Osteocyte (in vitro differentiated cells): ENCODE results near the gene ANKRD44. TPM values are rescaled to one million over a fixed set of nuclear protein-coding genes. Genes with fewer than 3 reads are reported as not detected.

Source experiments
- DNase-seq: peaks from one replicate; pipeline ENCODE4 v3.0.0; 2021; ENCODE audit warnings: mixed read lengths; ENCODE audit not compliant: unreplicated experiment; ENCODE audit errors: extremely low spot score
- H3K27ac Mint-ChIP-seq: one replicate; pipeline ENCODE4 v1.8.0; 2021; ENCODE audit warnings: mild to moderate bottlenecking, mixed read lengths; ENCODE audit not compliant: unreplicated experiment
- H3K27me3 Mint-ChIP-seq: one replicate; pipeline ENCODE4 v1.8.0; 2021; ENCODE audit warnings: mixed read lengths; ENCODE audit not compliant: unreplicated experiment
- H3K36me3 Mint-ChIP-seq: one replicate; pipeline ENCODE4 v1.8.0; 2021; ENCODE audit warnings: mixed read lengths; ENCODE audit not compliant: unreplicated experiment
- H3K4me1 Mint-ChIP-seq: one replicate; pipeline ENCODE4 v1.8.0; 2021; ENCODE audit warnings: mixed read lengths; ENCODE audit not compliant: unreplicated experiment
- H3K4me3 Mint-ChIP-seq: one replicate; pipeline ENCODE4 v1.8.0; 2021; ENCODE audit warnings: mild to moderate bottlenecking, moderate library complexity, mixed read lengths; ENCODE audit not compliant: unreplicated experiment
- H3K9me3 Mint-ChIP-seq: one replicate; pipeline ENCODE4 v1.8.0; 2021; ENCODE audit warnings: mixed read lengths; ENCODE audit not compliant: unreplicated experiment
- CTCF ChIP-seq: fragments of 200-600 bp; sonication (generic); IDR thresholded peaks from 2 replicates; pipeline ENCODE4 v1.5.0; 2021; ENCODE audit warnings: antibody characterized with exemption, mild to moderate bottlenecking, moderate library complexity
- total RNA-seq: library from RNA; stranded (reverse); gene quantifications from 2 replicates; pipeline ENCODE4 v1.2.1, GENCODE V29; 2021

ANKRD44 gene
- total RNA-seq, 1 donor from 2014 or later = 16.6 TPM

GRCh38 chr2:196984903-196985302 lies 325.7 kb downstream of the ANKRD44 start:
- Mint-ChIP-seq H3K27me3 (no peaks in the 10 kb centered on the region), H3K36me3 (peaks cover 2% of the 10 kb centered on the region), H3K4me3 (no peak overlapping the region), H3K27ac (no peak overlapping the region), H3K9me3 (peaks cover 6% of the 10 kb centered on the region), H3K4me1 (peaks cover 22% of the 10 kb centered on the region)
- no peak for DNase-seq
- TF ChIP-seq CTCF = no peak

- H3K27ac Mint-ChIP-seq = no peak overlapping the region
- H3K27me3 Mint-ChIP-seq = no peaks in the 10 kb centered on the region
- H3K9me3 Mint-ChIP-seq = peaks cover 6% of the 10 kb centered on the region
- peaks cover 2% of the 10 kb centered on the region for H3K36me3 Mint-ChIP-seq
- peaks cover 22% of the 10 kb centered on the region for H3K4me1 Mint-ChIP-seq
- no peak for DNase-seq
- no peak for TF ChIP-seq CTCF
- no peak overlapping the region for H3K4me3 Mint-ChIP-seq
Observed at GRCh38 chr2:196983934-196984333, 326.6 kb downstream of the ANKRD44 start.

- H3K36me3 Mint-ChIP-seq = peaks cover 2% of the 10 kb centered on the region
- no peak overlapping the region for H3K27ac Mint-ChIP-seq
- H3K4me3 Mint-ChIP-seq = no peak overlapping the region
- no peaks in the 10 kb centered on the region for H3K4me1 Mint-ChIP-seq
- TF ChIP-seq CTCF = no peak
- peaks cover 9% of the 10 kb centered on the region for H3K9me3 Mint-ChIP-seq
- DNase-seq = no peak
- H3K27me3 Mint-ChIP-seq = no peaks in the 10 kb centered on the region
Observed at GRCh38 chr2:196980473-196980872, 330.1 kb downstream of the ANKRD44 start.

GRCh38 chr2:196980001-196980400 lies 330.6 kb downstream of the ANKRD44 start:
- peaks cover 5% of the 10 kb centered on the region for H3K9me3 Mint-ChIP-seq
- no peak for DNase-seq
- no peaks in the 10 kb centered on the region for H3K27me3 Mint-ChIP-seq
- peaks cover 2% of the 10 kb centered on the region for H3K36me3 Mint-ChIP-seq
- H3K27ac Mint-ChIP-seq = no peak overlapping the region
- no peak for TF ChIP-seq CTCF
- H3K4me3 Mint-ChIP-seq = no peak overlapping the region
- no peaks in the 10 kb centered on the region for H3K4me1 Mint-ChIP-seq

GRCh38 chr2:196977507-196977906 lies 333.1 kb downstream of the ANKRD44 start:
- no peaks in the 10 kb centered on the region for H3K27me3 Mint-ChIP-seq
- no peaks in the 10 kb centered on the region for H3K36me3 Mint-ChIP-seq
- no peak for TF ChIP-seq CTCF
- H3K4me1 Mint-ChIP-seq = no peaks in the 10 kb centered on the region
- no peak overlapping the region for H3K27ac Mint-ChIP-seq
- no peak for DNase-seq
- H3K4me3 Mint-ChIP-seq = no peak overlapping the region
- peaks cover 3% of the 10 kb centered on the region for H3K9me3 Mint-ChIP-seq
